ENCODE results near the gene ARMC2. TPM values are rescaled to one million over a fixed set of nuclear protein-coding genes. Genes with fewer than 3 reads are reported as not detected.

ARMC2 gene
- polyA plus RNA-seq, 3 donors: 1.7 to 7.4 (median 3.5) TPM

DNA sequence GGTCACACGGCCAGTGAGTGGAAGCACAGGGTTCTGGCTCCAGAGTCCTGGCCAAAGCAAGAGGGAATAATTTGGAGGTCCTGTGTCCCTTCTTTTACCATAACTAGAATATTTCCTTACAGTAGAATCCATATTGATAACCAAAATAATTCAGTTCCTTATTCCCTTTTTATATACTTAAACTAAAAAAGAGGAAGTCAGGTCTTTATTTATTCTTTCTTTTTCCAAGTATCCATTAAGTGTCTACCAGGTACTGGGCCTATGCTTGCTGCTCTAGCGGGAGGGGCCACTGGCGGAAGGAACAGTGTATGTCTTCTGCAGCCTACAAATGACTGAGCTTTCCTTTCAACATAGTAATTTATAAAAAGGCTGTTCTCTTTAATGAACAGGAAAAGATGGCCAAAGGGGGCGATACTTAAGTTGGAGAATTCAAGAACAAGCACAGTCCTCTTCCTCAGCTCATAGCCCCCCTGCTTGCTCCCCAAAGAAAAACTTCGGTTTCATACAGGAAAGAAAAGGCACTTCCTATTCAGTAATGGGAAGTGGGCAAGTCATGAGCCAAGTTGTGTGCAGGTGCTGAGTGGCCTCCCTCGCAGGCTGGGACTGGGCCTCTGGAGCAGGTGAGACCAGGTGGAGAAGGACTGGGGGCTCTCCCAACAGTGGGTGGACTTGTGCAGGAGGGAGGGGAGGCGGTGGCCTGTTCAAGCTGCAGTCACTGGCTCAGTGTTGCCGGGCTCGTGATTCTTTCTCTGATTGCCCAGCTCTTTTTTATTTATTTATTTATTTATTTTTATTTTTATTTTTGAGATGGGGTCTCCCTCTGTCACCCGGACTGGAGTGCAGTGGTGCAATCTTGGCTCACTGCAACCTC, 110.9 kb downstream of the ARMC2 start:
- no peaks in the 10 kb centered on the region for H3K27me3 ChIP-seq (ENCODE audit: control insufficient read depth in 2 of 2, insufficient read depth in 2 of 2, low read length in 2 of 2)
- no peak overlapping the region for H2AFZ ChIP-seq (ENCODE audit: insufficient read depth, low read depth, low read length, poor library complexity, severe bottlenecking)
- no peaks in the 10 kb centered on the region for H4K20me1 ChIP-seq (ENCODE audit: insufficient read depth, low read length)
- intact Hi-C loops (cut with micrococcal nuclease): no loop called here
- Mint-ChIP-seq H3K4me1 (peaks cover 26% of the 10 kb centered on the region), H3K9me3 (peaks cover 0 to 6% (median 4%) of the 10 kb centered on the region in 7 donors), H3K27ac (peak overlapping the region; percentile 8 to 81 (median 66)), H3K36me3 (no peaks in the 10 kb centered on the region), H3K4me3 (peak overlapping the region; percentile 41 to 48), H3K27me3 (ENCODE audit: low read depth in 3 of 3) (peaks cover 0 to 3% (median 0%) of the 10 kb centered on the region in 3 donors)
- peak overlapping the region in 1 of 3 experiments; percentile 60 for H3K4me3 ChIP-seq (replicated peaks in 1 of 3; ENCODE audit: low read depth in 2 of 3, low read length in 3 of 3)
- no peaks in the 10 kb centered on the region for H3K9me3 ChIP-seq (replicated peaks in 1 of 2; ENCODE audit: control insufficient read depth in 1 of 2, insufficient read depth in 1 of 2, low read length in 2 of 2)
- H3K4me2 ChIP-seq (replicated peaks; ENCODE audit: extremely low read depth, low read length, poor library complexity, severe bottlenecking): peak overlapping the region; percentile 69
- H3K9ac ChIP-seq (ENCODE audit: insufficient read depth, low read length, poor library complexity, severe bottlenecking): no peak overlapping the region
- TF ChIP-seq, protein P1, sequence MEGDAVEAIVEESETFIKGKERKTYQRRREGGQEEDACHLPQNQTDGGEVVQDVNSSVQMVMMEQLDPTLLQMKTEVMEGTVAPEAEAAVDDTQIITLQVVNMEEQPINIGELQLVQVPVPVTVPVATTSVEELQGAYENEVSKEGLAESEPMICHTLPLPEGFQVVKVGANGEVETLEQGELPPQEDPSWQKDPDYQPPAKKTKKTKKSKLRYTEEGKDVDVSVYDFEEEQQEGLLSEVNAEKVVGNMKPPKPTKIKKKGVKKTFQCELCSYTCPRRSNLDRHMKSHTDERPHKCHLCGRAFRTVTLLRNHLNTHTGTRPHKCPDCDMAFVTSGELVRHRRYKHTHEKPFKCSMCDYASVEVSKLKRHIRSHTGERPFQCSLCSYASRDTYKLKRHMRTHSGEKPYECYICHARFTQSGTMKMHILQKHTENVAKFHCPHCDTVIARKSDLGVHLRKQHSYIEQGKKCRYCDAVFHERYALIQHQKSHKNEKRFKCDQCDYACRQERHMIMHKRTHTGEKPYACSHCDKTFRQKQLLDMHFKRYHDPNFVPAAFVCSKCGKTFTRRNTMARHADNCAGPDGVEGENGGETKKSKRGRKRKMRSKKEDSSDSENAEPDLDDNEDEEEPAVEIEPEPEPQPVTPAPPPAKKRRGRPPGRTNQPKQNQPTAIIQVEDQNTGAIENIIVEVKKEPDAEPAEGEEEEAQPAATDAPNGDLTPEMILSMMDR (IDR thresholded peaks at IDR 0.05): no peak
- no peaks in the 10 kb centered on the region for H3K36me3 ChIP-seq (replicated peaks in 1 of 2; ENCODE audit: control insufficient read depth in 1 of 2, insufficient read depth in 2 of 2, low read length in 2 of 2)
- H3K79me2 ChIP-seq (ENCODE audit: insufficient read depth, low read length): no peaks in the 10 kb centered on the region
- H3K27ac ChIP-seq (ENCODE audit: low read depth in 1 of 2, low read length in 2 of 2): no peak overlapping the region
- no CpG with 5 or more reads among the region's 10 CpGs for WGBS (ENCODE audit: insufficient coverage)
- peaks cover 15 to 26% of the 10 kb centered on the region in 2 donors for H3K4me1 ChIP-seq (ENCODE audit: control insufficient read depth in 1 of 2, insufficient read depth in 2 of 2, low read length in 2 of 2)
- peak in 2 of 3 donors; percentile 25 to 36 for DNase-seq

DNA sequence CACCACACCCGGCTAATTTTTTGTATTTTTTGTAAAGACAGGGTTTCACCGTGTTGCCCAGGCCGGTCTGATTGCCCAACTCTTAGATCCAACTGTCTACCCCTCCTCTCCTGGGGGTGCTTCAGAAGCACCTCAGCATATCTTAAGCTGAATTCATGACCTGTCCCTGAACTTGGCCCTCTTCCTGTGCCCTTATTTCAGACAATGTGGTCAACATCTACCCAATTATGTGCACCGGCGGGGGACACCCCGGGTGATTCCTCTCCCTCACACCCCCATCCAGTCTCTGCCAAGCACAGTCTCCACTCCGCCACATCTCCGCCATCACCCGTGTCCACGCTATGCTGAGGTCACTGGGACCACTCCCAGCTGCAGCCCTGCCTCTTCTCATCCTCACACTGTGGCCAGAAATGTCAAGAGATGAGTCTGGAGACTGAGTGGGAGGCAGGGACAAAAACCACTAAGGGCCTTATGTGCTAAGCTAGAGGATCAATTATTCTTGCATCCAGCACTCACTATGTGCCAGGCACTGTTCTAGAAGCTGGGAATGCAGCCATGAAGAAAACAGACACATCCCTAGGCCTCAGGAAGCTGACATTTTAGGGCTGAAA, 111.9 kb downstream of the ARMC2 start:
- Histone ChIP-seq H3K27ac (ENCODE audit: low read depth in 1 of 2, low read length in 2 of 2) (no peak overlapping the region), H3K9ac (ENCODE audit: insufficient read depth, low read length, poor library complexity, severe bottlenecking) (no peak overlapping the region), H3K27me3 (ENCODE audit: control insufficient read depth in 2 of 2, insufficient read depth in 2 of 2, low read length in 2 of 2) (no peaks in the 10 kb centered on the region), H3K79me2 (ENCODE audit: insufficient read depth, low read length) (no peaks in the 10 kb centered on the region), H3K9me3 (replicated peaks in 1 of 2; ENCODE audit: control insufficient read depth in 1 of 2, insufficient read depth in 1 of 2, low read length in 2 of 2) (no peaks in the 10 kb centered on the region), H3K4me2 (replicated peaks; ENCODE audit: extremely low read depth, low read length, poor library complexity, severe bottlenecking) (no peak overlapping the region), H2AFZ (ENCODE audit: insufficient read depth, low read depth, low read length, poor library complexity, severe bottlenecking) (no peak overlapping the region), H3K4me3 (replicated peaks in 1 of 3; ENCODE audit: low read depth in 2 of 3, low read length in 3 of 3) (no peak overlapping the region), H4K20me1 (ENCODE audit: insufficient read depth, low read length) (no peaks in the 10 kb centered on the region), H3K36me3 (replicated peaks in 1 of 2; ENCODE audit: control insufficient read depth in 1 of 2, insufficient read depth in 2 of 2, low read length in 2 of 2) (no peaks in the 10 kb centered on the region), H3K4me1 (ENCODE audit: control insufficient read depth in 1 of 2, insufficient read depth in 2 of 2, low read length in 2 of 2) (peaks cover 15 to 20% of the 10 kb centered on the region in 2 donors)
- TF ChIP-seq, protein P1 (IDR thresholded peaks at IDR 0.05): no peak
- no peak for DNase-seq
- Mint-ChIP-seq H3K36me3 (no peaks in the 10 kb centered on the region), H3K4me3 (no peak overlapping the region), H3K27me3 (ENCODE audit: low read depth in 3 of 3) (peaks cover 0 to 3% (median 0%) of the 10 kb centered on the region in 3 donors), H3K4me1 (peaks cover 20% of the 10 kb centered on the region), H3K27ac (peak overlapping the region in 3 of 7 donors; percentile 6 to 39 (median 14)), H3K9me3 (peaks cover 0 to 1% (median 0%) of the 10 kb centered on the region in 7 donors)
- WGBS (ENCODE audit: insufficient coverage): 33% methylated on average over 7 of the region's 10 CpGs
- intact Hi-C loops (cut with micrococcal nuclease): loop anchor here in 1 of 2 donors (10.0 kb wide), 1 partner anchor 65 kb away; no protein-coding TSS in a partner anchor

All from CD14-positive monocyte (primary cell).